SK-N-SH treated with all-trans-retinoic acid at 6 μM for 48 hours (cell line): ENCODE results near the gene ZNF76.

Experiments
- ARNTL ChIP-seq: fragments of 450-650 bp; formaldehyde crosslinking; IDR thresholded peaks from 2 replicates; pipeline ENCODE4 v1.5.0; 2020; ENCODE audit warnings: low read depth, mild to moderate bottlenecking, moderate library complexity, borderline replicate concordance
- CSDC2 ChIP-seq: fragments of 250-450 bp; sonication (Bioruptor Pico); IDR thresholded peaks from 2 replicates; pipeline ENCODE4 v1.5.0; 2020; ENCODE audit warnings: mild to moderate bottlenecking, moderate library complexity
- ESRRG ChIP-seq: fragments of 250-450 bp; sonication (Bioruptor Pico); IDR thresholded peaks from 2 replicates; pipeline ENCODE4 v1.6.1; 2021; ENCODE audit warnings: mild to moderate bottlenecking
- OSR1 ChIP-seq: fragments of 250-450 bp; sonication (Bioruptor Pico); IDR thresholded peaks from 2 replicates; pipeline ENCODE4 v1.8.0; 2022; ENCODE audit warnings: moderate library complexity, mild to moderate bottlenecking, inconsistent platforms
- PPARA ChIP-seq: fragments of 250-450 bp; sonication (Bioruptor Pico); IDR thresholded peaks from 2 replicates; pipeline ENCODE4 v1.5.0; 2020; ENCODE audit warnings: mild to moderate bottlenecking, borderline replicate concordance
- SNAI2 ChIP-seq: fragments of 250-450 bp; sonication (Bioruptor Pico); IDR thresholded peaks from 2 replicates; pipeline ENCODE4 v1.5.0; 2020; ENCODE audit warnings: mild to moderate bottlenecking, moderate library complexity
- TCF4 ChIP-seq: fragments of 250-450 bp; sonication (Bioruptor Pico); IDR thresholded peaks from 2 replicates; pipeline ENCODE4 v1.8.0; 2021; ENCODE audit warnings: mild to moderate bottlenecking, moderate library complexity, borderline replicate concordance
- ZC3H10 ChIP-seq: fragments of 250-450 bp; sonication (Bioruptor Pico); IDR thresholded peaks from 2 replicates; pipeline ENCODE4 v1.5.1; 2021; ENCODE audit warnings: mild to moderate bottlenecking, moderate library complexity
- ZNF565 ChIP-seq: fragments of 450-650 bp; formaldehyde crosslinking; conservative IDR thresholded peaks from 2 replicates; pipeline ENCODE4 v1.5.0; 2020; ENCODE audit warnings: low read depth, mild to moderate bottlenecking, moderate library complexity
- ZNF8 ChIP-seq: fragments of 450-650 bp; formaldehyde crosslinking; IDR thresholded peaks from 2 replicates; pipeline ENCODE4 v1.5.0; 2020; ENCODE audit warnings: mild to moderate bottlenecking, moderate library complexity
- TF ChIP-seq, protein P1 (sequence below): fragments of 250-450 bp; sonication (Bioruptor Pico); IDR thresholded peaks from 2 replicates; pipeline ENCODE4 v1.5.1; 2020; ENCODE audit warnings: low read depth, mild to moderate bottlenecking, moderate library complexity
- TF ChIP-seq, protein P2 (sequence below): fragments of 250-450 bp; sonication (Bioruptor Pico); IDR thresholded peaks from 2 replicates; pipeline ENCODE4 v1.8.0; 2020; ENCODE audit warnings: mild to moderate bottlenecking, moderate library complexity, borderline replicate concordance
- TF ChIP-seq, protein P3 (sequence below): fragments of 250-450 bp; sonication (Bioruptor Pico); IDR thresholded peaks from 2 replicates; pipeline ENCODE4 v1.8.0; 2021; ENCODE audit warnings: low read depth, mild to moderate bottlenecking, moderate library complexity, borderline replicate concordance

DNA sequence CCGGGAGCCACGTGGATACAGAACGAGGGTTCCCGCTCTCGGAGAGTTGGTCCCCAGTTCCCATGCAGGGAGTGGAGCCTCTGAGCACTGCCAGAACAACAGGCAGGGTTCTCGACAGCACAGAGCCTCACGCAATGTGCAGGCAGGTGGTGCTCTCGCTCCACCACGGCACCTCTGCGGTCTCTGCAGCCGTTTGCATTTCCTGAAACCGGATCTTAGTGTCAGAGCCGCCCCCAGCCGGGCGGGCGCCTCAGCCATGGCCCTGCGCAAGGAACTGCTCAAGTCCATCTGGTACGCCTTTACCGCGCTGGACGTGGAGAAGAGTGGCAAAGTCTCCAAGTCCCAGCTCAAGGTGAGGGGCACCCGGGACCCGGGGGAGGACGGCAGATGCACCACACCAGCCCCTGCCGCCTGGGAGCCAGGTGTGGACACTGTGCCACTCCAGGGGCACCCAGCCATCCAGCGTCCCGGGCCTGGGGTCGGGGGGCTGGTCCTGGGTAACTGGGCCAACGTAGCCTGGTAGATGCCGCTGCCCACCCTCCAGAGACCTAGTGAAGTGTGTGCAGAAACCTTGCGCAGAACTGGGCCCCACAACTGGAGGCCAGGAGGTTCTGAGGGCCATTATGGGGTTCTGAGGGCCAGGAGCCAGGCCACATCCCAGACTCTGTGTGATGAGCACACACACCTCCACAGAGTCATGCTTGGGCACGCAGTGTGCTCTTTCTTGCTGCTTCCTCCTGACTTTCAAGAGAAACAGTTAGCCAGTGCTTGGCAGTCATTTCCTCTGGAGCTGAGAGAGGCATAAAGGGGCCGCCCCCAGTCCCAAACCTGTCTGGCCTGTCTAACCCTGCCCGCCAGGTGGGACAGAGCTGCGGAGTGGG lies 38.3 kb downstream of the ZNF76 start, which contains the start of gene DEF6:
- TF ChIP-seq OSR1 (no peak), TCF4 (no peak), ZNF8 (CRISPR knock-in tag) (no peak), ZNF565 (no peak), SNAI2 (no peak), CSDC2 (CRISPR knock-in tag) (no peak), ZC3H10 (no peak), ARNTL (CRISPR knock-in tag) (no peak), PPARA (CRISPR knock-in tag) (no peak), ESRRG (no peak)
- TF ChIP-seq, protein P1, sequence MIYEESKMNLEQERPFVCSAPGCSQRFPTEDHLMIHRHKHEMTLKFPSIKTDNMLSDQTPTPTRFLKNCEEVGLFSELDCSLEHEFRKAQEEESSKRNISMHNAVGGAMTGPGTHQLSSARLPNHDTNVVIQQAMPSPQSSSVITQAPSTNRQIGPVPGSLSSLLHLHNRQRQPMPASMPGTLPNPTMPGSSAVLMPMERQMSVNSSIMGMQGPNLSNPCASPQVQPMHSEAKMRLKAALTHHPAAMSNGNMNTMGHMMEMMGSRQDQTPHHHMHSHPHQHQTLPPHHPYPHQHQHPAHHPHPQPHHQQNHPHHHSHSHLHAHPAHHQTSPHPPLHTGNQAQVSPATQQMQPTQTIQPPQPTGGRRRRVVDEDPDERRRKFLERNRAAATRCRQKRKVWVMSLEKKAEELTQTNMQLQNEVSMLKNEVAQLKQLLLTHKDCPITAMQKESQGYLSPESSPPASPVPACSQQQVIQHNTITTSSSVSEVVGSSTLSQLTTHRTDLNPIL, result no peak
- TF ChIP-seq, protein P2, sequence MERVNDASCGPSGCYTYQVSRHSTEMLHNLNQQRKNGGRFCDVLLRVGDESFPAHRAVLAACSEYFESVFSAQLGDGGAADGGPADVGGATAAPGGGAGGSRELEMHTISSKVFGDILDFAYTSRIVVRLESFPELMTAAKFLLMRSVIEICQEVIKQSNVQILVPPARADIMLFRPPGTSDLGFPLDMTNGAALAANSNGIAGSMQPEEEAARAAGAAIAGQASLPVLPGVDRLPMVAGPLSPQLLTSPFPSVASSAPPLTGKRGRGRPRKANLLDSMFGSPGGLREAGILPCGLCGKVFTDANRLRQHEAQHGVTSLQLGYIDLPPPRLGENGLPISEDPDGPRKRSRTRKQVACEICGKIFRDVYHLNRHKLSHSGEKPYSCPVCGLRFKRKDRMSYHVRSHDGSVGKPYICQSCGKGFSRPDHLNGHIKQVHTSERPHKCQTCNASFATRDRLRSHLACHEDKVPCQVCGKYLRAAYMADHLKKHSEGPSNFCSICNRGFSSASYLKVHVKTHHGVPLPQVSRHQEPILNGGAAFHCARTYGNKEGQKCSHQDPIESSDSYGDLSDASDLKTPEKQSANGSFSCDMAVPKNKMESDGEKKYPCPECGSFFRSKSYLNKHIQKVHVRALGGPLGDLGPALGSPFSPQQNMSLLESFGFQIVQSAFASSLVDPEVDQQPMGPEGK (CRISPR knock-in tag), result no peak
- TF ChIP-seq, protein P3, sequence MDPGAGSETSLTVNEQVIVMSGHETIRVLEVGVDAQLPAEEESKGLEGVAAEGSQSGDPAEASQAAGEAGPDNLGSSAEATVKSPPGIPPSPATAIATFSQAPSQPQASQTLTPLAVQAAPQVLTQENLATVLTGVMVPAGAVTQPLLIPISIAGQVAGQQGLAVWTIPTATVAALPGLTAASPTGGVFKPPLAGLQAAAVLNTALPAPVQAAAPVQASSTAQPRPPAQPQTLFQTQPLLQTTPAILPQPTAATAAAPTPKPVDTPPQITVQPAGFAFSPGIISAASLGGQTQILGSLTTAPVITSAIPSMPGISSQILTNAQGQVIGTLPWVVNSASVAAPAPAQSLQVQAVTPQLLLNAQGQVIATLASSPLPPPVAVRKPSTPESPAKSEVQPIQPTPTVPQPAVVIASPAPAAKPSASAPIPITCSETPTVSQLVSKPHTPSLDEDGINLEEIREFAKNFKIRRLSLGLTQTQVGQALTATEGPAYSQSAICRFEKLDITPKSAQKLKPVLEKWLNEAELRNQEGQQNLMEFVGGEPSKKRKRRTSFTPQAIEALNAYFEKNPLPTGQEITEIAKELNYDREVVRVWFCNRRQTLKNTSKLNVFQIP (CRISPR knock-in tag), result no peak
